Heart right ventricle (tissue), 16 donors: ENCODE results near the gene KCNN3. TPM values are rescaled to one million over a fixed set of nuclear protein-coding genes. Genes with fewer than 3 reads are reported as not detected.

Source experiments
- ATAC-seq, 8 donors: fragments of 200-7000 bp; cut with Tn5 transposase; one replicate each; pipeline ENCODE4 v1.9.1; 2020; ENCODE audit warnings: mild to moderate bottlenecking in 8 of 8, moderate library complexity in 8 of 8, moderate number of reproducible peaks in 1 of 8
- DNase-seq, 2 donors: peaks; one replicate each; pipeline ENCODE4 v3.0.0-alpha.2; 2020
- H3K27ac ChIP-seq, 10 donors: fragments of 200-600 bp; sonication (generic) in 2 of 10; one replicate each; pipeline versions ENCODE4 v1.5.0 to v1.8.0; 2020 to 2022; ENCODE audit warnings: mild to moderate bottlenecking in 3 of 10
- H3K27me3 ChIP-seq, 7 donors: fragments of 200-600 bp; one replicate each; pipeline ENCODE4 v1.8.0; 2021 to 2022; ENCODE audit warnings: mild to moderate bottlenecking in 2 of 7
- H3K36me3 ChIP-seq, 9 donors: fragments of 200-600 bp; sonication (generic) in 1 of 9; one replicate each; pipeline versions ENCODE4 v1.5.0 to v1.8.0; 2020 to 2022; ENCODE audit warnings: mild to moderate bottlenecking in 2 of 9
- H3K4me1 ChIP-seq, 9 donors: fragments of 200-600 bp; sonication (generic) in 1 of 9; one replicate each; pipeline versions ENCODE4 v1.5.0 to v1.8.0; 2020 to 2022; ENCODE audit warnings: mild to moderate bottlenecking in 4 of 9
- H3K4me3 ChIP-seq, 10 donors: fragments of 200-600 bp; sonication (generic) in 2 of 10; one replicate each; pipeline versions ENCODE4 v1.5.0 to v1.8.0; 2020 to 2022; ENCODE audit warnings: mild to moderate bottlenecking in 7 of 10, moderate library complexity in 2 of 10
- H3K9me3 ChIP-seq, 11 donors: fragments of 200-600 bp in 10 of 11; sonication (generic) in 2 of 11; one replicate each; pipeline versions ENCODE4 v1.5.0 to v1.8.0; 2013 to 2022; ENCODE audit warnings: mild to moderate bottlenecking in 2 of 11, control low read depth in 1 of 11, moderate library complexity in 1 of 11
- CTCF ChIP-seq, 9 donors: fragments of 200-600 bp; sonication (generic) in 2 of 9; IDR thresholded peaks; one replicate each; pipeline versions ENCODE4 v1.5.0 to v1.8.0; 2021 to 2022; ENCODE audit warnings: antibody characterized with exemption in 9 of 9, mild to moderate bottlenecking in 5 of 9, moderate library complexity in 1 of 9
- WGBS, 2 donors: extraction: QIAGEN DNeasy Blood & Tissue Kit; methylation state at CpG; one replicate each; pipeline ENCODE4 v1.1.7; 2013; ENCODE audit warnings: inconsistent platforms in 1 of 2; 5-methylcytosine and 5-hydroxymethylcytosine counted together
- intact Hi-C, 10 donors: fragments of 100-400 bp; cut with DNase I; formaldehyde crosslinking; loops; one replicate each; pipeline versions ENCODE4 v1.11.1 to v1.14.2; 2022
- polyA plus RNA-seq, 2 donors: library from polyadenylated mRNA; stranded (reverse); fragments of 200-250 nt; gene quantifications; one replicate each; pipeline ENCODE4 v1.2.3, GENCODE V29; 2013
- total RNA-seq, 10 donors: library from RNA; stranded (reverse); fragmentation: NEBNext Ultra II Directional in 3 of 10; extraction: Animal tissue kit (Norgen Biotek cat#: 25700) in 3 of 10; gene quantifications; one replicate each; pipeline versions ENCODE4 v1.2.1 to v1.2.4, GENCODE V29; 2021 to 2023
- donor health status: Arrhythmogenic right ventricular cardiomyopathy.
- donor health status: ischemic (EF 13 %, LVEDD 7.1; RV severe dilation, severe dysfunction).
- donor health status: healthy with polysubstance abuse.
- donor health status: DM: no; HTN: yes; CAD: no.
- donor health status: DM: no; HTN: no; CAD: no.
- donor health status: ischemic (EF 25% LVEDD 6.9; RV normal size, moderate dysfunction).
- donor health status: ischemic (EF 25% LVEDD 5.7; RV mildly dilated, moderate dysfunction).
- donor health status: healthy.
- donor health status: DM: yes; HTN: yes; CAD: no.
- donor health status: Ischemic cardiomyopathy.
- donor health status: ischemic (EF 35%, LVEDD 5.7; RV mildly dilated, moderate dysfunction).
- donor health status: nonischemic (EF 11% LVEDD 7.7; RV severe dilation, severe dysfunction).
- donor health status: DM: yes; HTN: yes; CAD: no.
- donor health status: PGD.
- donor health status: ischemic (EF 29% LVEDD 5.4; RV normal size, mild dysfunction).
- donor health status: nonischemic (EF 23%, LVEDD 6.1; RV moderate dilation, normal function).

KCNN3 gene
- total and polyA plus RNA-seq, 12 donors, result 0.17 to 5.9 (median 2.6) TPM

- TF ChIP-seq CTCF (IDR thresholded peaks at IDR 0.05), result peak in 4 of 9 donors; percentile 6 to 36 (median 24)
- intact Hi-C loops, result no loop called here
- Histone ChIP-seq H3K27ac (peak overlapping the region in 9 of 10 donors; percentile 18 to 79 (median 52)), H3K4me3 (no peak overlapping the region), H3K4me1 (peaks cover 2 to 41% (median 18%) of the 10 kb centered on the region in 9 donors), H3K9me3 (peaks cover 0 to 13% (median 0%) of the 10 kb centered on the region in 11 donors), H3K36me3 (no peaks in the 10 kb centered on the region), H3K27me3 (no peaks in the 10 kb centered on the region)
- WGBS, 2 donors, result 60 to 61% methylated on average over 15 of the region's 15 CpGs
- ATAC-seq, result peak in 7 of 8 donors; percentile 11 to 66 (median 42)
- peak in 1 of 2 donors; percentile 36 for DNase-seq
Measured at GRCh38 chr1:154741741-154742495, 128.2 kb downstream of the KCNN3 start.

- DNase-seq, result no peak
- TF ChIP-seq CTCF (IDR thresholded peaks at IDR 0.05), result no peak
- no peaks in the 10 kb centered on the region for H3K36me3 ChIP-seq
- no peak overlapping the region for H3K4me3 ChIP-seq
- H3K27ac ChIP-seq, result peak overlapping the region in 9 of 10 donors; percentile 18 to 79 (median 52)
- H3K9me3 ChIP-seq, result peaks cover 0 to 13% (median 0%) of the 10 kb centered on the region in 11 donors
- H3K27me3 ChIP-seq, result no peaks in the 10 kb centered on the region
- ATAC-seq, result peak in 6 of 8 donors; percentile 19 to 73 (median 52)
- intact Hi-C loops, result no loop called here
- peaks cover 2 to 35% (median 17%) of the 10 kb centered on the region in 9 donors for H3K4me1 ChIP-seq
Measured at GRCh38 chr1:154741327-154741726, 128.8 kb downstream of the KCNN3 start.

GRCh38 chr1:154739654-154740053 is 130.4 kb downstream of the KCNN3 start:
- Histone ChIP-seq H3K36me3 (no peaks in the 10 kb centered on the region), H3K4me1 (peaks cover 2 to 28% (median 13%) of the 10 kb centered on the region in 9 donors), H3K9me3 (peaks cover 0 to 13% (median 0%) of the 10 kb centered on the region in 11 donors), H3K4me3 (no peak overlapping the region), H3K27ac (no peak overlapping the region), H3K27me3 (no peaks in the 10 kb centered on the region)
- no peak for TF ChIP-seq CTCF (IDR thresholded peaks at IDR 0.05)
- DNase-seq (no peak), ATAC-seq (no peak)
- intact Hi-C loops, result no loop called here
- 84 to 90% methylated on average over 2 of the region's 2 CpGs for WGBS, 2 donors

GRCh38 chr1:154736841-154737240 is 133.2 kb downstream of the KCNN3 start:
- Histone ChIP-seq H3K4me3 (no peak overlapping the region), H3K36me3 (peaks cover 0 to 3% (median 0%) of the 10 kb centered on the region in 9 donors), H3K27ac (no peak overlapping the region), H3K9me3 (peaks cover 0 to 13% (median 0%) of the 10 kb centered on the region in 11 donors), H3K27me3 (no peaks in the 10 kb centered on the region), H3K4me1 (peaks cover under 1 to 28% (median 10%) of the 10 kb centered on the region in 9 donors)
- WGBS, 2 donors, result 64 to 65% methylated on average over 6 of the region's 6 CpGs
- no peak for TF ChIP-seq CTCF (IDR thresholded peaks at IDR 0.05)
- no peak for ATAC-seq
- intact Hi-C loops, result no loop called here
- no peak for DNase-seq
